Right atrium auricular region (tissue), 2 donors: ENCODE measurements around the gene KDM4B. TPM values are rescaled to one million over a fixed set of nuclear protein-coding genes. Genes with fewer than 3 reads are reported as not detected.

Source experiments
- DNase-seq: peaks from one replicate; pipeline ENCODE4 v3.0.0-alpha.2; 2019; ENCODE audit warnings: low spot score
- H3K27ac ChIP-seq, 2 donors: fragments of 200-600 bp; sonication (generic); 1 replicate in 1 of 2; 2 replicates in 1 of 2; pipeline ENCODE4 v1.5.1; 2016 to 2019
- H3K27me3 ChIP-seq, 2 donors: fragments of 200-600 bp; sonication (generic); one replicate each; pipeline versions ENCODE4 v1.5.1 to v1.6.0; 2017 to 2019
- H3K36me3 ChIP-seq: fragments of 200-600 bp; sonication (generic); one replicate; pipeline ENCODE4 v1.5.1; 2016
- H3K4me1 ChIP-seq, 2 donors: fragments of 200-600 bp; sonication (generic); one replicate each; pipeline versions ENCODE4 v1.5.1 to v1.6.0; 2017 to 2019
- H3K4me3 ChIP-seq, 2 donors: fragments of 200-600 bp; sonication (generic); 1 replicate in 1 of 2; 2 replicates in 1 of 2; pipeline ENCODE4 v1.5.1; 2017 to 2019; ENCODE audit warnings: mild to moderate bottlenecking in 1 of 2, moderate library complexity in 1 of 2
- H3K9me3 ChIP-seq, 2 donors: fragments of 200-600 bp; sonication (generic); one replicate each; pipeline ENCODE4 v1.5.1; 2019
- CTCF ChIP-seq, 2 donors: fragments of 200-600 bp; sonication (generic); IDR thresholded peaks; one replicate each; pipeline ENCODE4 v1.5.1; 2019; ENCODE audit warnings: antibody characterized with exemption in 2 of 2
- total RNA-seq, 2 donors: library from RNA; depleted of rRNA; stranded (reverse); fragments of >200 nt; gene quantifications; one replicate each; pipeline ENCODE4 v1.1.0, GENCODE V29; 2016

KDM4B gene
- total RNA-seq, 2 donors from 2014 or later, result 17.6 to 26.0 TPM

- H3K4me3 ChIP-seq, result no peak overlapping the region
- no peak for TF ChIP-seq CTCF (IDR thresholded peaks at IDR 0.05)
- DNase-seq, result no peak
- no peaks in the 10 kb centered on the region for H3K4me1 ChIP-seq
- H3K27ac ChIP-seq, result no peak overlapping the region
- no peaks in the 10 kb centered on the region for H3K27me3 ChIP-seq
- no peaks in the 10 kb centered on the region for H3K9me3 ChIP-seq
- H3K36me3 ChIP-seq, result no peaks in the 10 kb centered on the region
Measured at GRCh38 chr19:5171711-5172110, 202.8 kb downstream of the KDM4B start.

GRCh38 chr19:5172859-5173630, 204.1 kb downstream of the KDM4B start:
- Histone ChIP-seq H3K4me1 (no peaks in the 10 kb centered on the region), H3K36me3 (no peaks in the 10 kb centered on the region), H3K9me3 (no peaks in the 10 kb centered on the region), H3K27ac (no peak overlapping the region), H3K4me3 (no peak overlapping the region), H3K27me3 (no peaks in the 10 kb centered on the region)
- peak; percentile 77 for DNase-seq
- TF ChIP-seq CTCF (IDR thresholded peaks at IDR 0.05), result no peak

GRCh38 chr19:5173993-5174392, 205.1 kb downstream of the KDM4B start:
- Histone ChIP-seq H3K4me1 (no peaks in the 10 kb centered on the region), H3K4me3 (no peak overlapping the region), H3K9me3 (no peaks in the 10 kb centered on the region), H3K36me3 (no peaks in the 10 kb centered on the region), H3K27ac (no peak overlapping the region), H3K27me3 (no peaks in the 10 kb centered on the region)
- no peak for DNase-seq
- no peak for TF ChIP-seq CTCF (IDR thresholded peaks at IDR 0.05)

GRCh38 chr19:5177745-5178450, 209.0 kb downstream of the KDM4B start:
- no peak for DNase-seq
- no peak overlapping the region for H3K27ac ChIP-seq

GRCh38 chr19:5178841-5179240, 209.9 kb downstream of the KDM4B start:
- DNase-seq, result no peak
- no peak for TF ChIP-seq CTCF (IDR thresholded peaks at IDR 0.05)
- Histone ChIP-seq H3K4me3 (no peak overlapping the region), H3K27me3 (no peaks in the 10 kb centered on the region), H3K4me1 (no peaks in the 10 kb centered on the region), H3K27ac (no peak overlapping the region), H3K36me3 (no peaks in the 10 kb centered on the region), H3K9me3 (no peaks in the 10 kb centered on the region)

More at GRCh38 chr19:5177745-5178450, 209.0 kb downstream of the KDM4B start:
- H3K4me1 ChIP-seq, result no peaks in the 10 kb centered on the region
- H3K36me3 ChIP-seq, result no peaks in the 10 kb centered on the region
- H3K27me3 ChIP-seq, result no peaks in the 10 kb centered on the region
- no peak overlapping the region for H3K4me3 ChIP-seq
- TF ChIP-seq CTCF (IDR thresholded peaks at IDR 0.05), result no peak
- no peaks in the 10 kb centered on the region for H3K9me3 ChIP-seq
